ENCODE data around the gene LRRC59.
A peak's percentile ranks its signal among the peaks of the same experiment; 100 is the strongest.

The LRRC59 gene

GRCh38 chr17:50360486-50361115, 36.7 kb downstream of the LRRC59 start:
- no peak for ATAC-seq

DNA sequence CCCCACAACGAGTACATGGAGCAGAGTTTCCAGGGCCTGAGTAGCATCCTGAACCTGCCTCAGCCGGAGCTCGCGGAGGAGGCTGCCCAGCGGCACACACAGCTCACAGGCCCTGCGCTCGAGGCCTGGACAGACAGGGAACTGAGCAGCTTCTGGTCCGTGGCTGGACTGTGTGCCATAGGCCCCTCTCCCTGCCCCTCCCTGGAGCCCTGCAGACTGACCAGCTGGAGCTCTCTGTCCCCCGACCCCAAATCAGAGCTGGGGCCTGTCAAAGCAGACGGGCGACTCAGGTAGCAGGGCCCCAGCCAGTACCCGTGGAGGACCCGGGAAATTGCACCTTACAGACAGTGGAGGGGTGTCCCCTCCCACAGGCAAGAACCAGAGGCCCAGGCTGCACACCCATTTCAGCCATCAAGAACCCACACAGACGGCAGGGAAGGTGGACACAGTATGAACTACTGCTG, 37.3 kb downstream of the LRRC59 start:
- ATAC-seq = no peak

DNA sequence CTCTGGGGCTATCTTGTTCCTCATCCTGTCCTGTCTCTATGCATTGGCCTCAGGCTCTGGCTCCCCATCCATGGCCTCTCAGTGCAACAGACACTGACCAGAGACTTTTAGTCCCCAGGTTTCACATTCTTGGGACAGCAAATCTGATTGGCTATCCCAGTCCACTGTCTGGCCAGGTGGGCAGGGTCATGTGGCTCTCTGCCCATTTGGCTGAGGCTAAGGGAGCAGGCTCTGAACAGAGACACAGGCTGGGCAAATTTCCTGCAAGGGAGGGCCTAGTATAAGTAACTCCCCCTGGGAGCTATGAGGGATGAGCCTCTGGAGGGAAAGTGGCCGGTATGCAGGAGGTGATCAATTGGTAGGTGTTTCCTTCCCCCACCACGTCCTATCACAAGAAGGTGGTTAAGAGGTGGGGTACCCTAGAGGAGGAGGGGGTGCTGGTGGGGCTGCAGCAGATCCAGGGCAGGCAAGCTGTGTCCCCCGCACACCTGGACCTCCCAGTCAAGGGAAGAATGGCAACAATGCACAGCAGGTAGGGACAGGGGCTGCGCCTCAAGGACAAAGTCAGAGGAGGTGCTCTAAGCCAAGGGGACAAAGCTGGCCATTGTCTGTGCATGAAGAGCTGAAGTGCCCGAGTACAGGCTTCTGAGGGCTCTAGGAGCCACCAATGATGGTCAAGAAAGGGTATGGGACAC, 38.2 kb downstream of the LRRC59 start:
- ATAC-seq = no peak

DNA sequence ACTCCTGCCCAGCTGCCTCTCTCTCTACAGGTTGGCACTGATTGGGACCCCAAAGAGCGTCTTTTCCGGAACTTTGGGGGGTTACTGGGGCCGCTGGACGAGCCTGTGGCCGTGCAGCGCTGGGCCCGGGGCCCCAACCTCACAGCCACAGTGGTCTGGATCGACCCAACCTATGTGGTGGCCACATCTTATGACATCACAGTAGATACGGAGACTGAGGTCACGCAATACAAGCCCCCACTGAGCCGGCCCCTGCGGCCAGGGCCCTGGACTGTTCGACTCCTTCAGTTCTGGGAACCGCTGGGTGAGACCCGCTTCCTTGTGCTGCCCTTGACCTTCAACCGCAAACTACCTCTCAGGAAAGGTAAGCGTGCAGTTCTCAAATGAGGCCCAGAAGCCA, 39.1 kb downstream of the LRRC59 start:
- no peak for ATAC-seq

DNA sequence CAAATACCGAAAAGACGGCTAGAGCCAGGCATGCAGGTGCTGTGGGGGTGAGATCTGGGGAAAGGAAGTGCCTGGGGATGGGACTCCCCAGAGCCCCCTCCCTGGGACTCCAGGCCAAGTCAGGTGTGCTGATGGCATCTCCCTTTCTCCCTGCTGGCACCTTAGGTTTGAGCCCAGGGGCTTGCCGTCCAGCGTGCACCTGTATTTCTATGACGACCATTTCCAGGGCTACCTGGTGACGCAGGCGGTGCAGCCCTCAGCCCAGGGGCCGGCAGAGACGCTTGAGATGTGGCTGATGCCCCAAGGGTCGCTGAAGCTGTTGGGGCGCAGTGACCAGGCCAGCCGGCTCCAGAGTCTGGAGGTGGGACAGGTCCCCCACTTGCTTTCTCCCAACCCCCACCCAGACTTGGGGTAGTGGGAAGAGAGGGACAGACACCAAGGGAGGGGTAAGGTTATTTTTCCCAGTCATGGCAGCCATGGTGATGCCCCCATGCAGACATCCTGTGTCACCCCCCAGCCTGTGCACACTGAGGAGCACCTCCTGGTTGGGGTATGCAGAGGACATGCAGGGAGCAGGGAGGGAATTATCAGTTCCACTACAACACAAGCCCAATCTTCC, 40.3 kb downstream of the LRRC59 start:
- no peak for ATAC-seq

DNA sequence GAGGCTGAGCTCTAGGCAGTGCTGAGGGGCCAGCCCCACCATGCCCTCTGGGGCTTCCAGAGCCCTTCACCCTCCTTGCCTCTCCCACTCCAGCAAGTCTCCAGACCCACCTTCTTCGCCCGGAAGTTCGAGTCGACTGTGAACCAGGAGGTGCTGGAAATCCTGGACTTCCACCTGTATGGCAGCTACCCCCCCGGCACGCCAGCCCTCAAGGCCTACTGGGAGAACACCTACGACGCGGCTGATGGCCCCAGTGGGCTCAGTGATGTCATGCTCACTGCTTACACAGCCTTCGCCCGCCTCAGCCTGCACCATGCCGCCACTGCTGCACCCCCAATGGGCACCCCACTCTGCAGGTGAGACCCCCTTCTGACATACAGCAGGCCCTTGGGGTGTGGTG, 40.9 kb downstream of the LRRC59 start:
- ATAC-seq = no peak

GRCh38 chr17:50355701-50356341, 41.5 kb downstream of the LRRC59 start:
- ATAC-seq = peak in 1 of 2 donors; percentile 10

DNA sequence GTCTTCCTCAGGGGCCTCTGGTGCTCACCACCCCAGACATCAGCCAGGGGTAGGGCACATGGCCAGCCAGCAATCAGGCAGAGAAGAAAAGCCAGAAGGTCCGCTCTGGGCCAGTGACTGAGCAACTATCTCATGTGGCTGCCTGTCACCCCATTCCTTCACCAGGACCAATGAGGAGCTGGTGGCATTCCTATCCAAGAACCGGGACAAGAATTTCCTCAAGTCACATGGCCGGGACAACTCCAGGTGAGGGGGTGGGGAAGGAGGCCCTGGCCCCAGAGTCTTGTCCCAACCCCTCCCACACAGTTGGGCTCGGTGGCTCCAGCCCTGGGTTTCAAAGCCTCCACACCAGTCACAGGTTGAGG, 42.0 kb downstream of the LRRC59 start:
- no peak for ATAC-seq

- ATAC-seq = no peak
Observed at GRCh38 chr17:50354776-50355175, 42.5 kb downstream of the LRRC59 start.

DNA sequence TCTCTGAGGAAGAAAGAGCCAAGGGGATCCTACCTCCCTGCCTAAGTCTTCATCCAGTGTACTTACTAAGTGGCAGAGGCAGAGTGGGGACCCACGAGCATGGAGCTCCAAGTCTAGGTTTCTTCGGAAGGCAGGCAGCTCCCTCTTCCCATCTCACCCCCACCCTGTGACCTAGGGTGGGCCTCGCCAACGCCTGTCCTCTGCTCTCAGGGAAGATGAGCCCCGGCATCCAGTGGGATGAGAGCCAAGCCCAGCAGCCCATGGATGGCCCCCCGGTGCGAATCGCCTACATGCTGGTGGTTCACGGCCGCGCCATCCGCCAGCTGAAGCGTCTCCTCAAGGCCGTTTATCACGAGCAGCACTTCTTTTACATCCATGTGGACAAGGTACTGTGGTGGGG, 43.1 kb downstream of the LRRC59 start:
- ATAC-seq = no peak

- ATAC-seq = no peak
Observed at GRCh38 chr17:50353600-50354195, 43.6 kb downstream of the LRRC59 start.

GRCh38 chr17:50352693-50353599, 44.4 kb downstream of the LRRC59 start:
- no peak for ATAC-seq

DNA sequence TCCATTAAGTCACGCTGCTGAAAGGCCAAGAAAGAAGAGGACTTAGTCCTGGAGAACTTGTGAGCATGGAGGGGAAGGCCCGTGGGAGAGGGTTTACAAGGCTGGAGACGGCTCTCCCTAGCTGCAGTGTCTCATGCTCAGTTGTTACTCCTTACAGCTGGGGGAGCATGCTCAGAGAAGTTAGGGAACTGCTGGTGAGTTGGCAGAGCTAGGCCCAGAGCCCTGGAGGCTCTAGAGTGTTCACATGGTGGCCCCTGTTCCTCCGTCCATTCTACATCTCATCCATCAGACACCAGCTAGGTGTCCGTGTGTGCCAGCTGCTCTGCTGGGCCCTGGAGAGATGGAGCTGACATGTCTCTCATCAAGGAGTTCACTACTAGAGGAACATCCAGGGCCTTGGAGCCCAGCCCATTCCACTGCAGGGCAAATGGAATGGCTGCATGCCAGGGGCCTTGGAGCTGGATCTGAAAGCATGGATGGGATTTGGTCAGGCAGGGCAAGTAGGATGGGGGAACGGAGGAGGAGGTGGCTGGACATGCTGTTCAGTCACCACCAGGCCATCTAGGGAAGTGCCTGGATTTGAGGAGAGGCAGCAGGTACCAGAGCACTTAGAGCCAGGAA, 45.1 kb downstream of the LRRC59 start:
- ATAC-seq = no peak

GRCh38 chr17:50350733-50351132, 46.6 kb downstream of the LRRC59 start:
- ATAC-seq = no peak

- no peak for ATAC-seq
Observed at GRCh38 chr17:50349243-50349600, 48.1 kb downstream of the LRRC59 start.

DNA sequence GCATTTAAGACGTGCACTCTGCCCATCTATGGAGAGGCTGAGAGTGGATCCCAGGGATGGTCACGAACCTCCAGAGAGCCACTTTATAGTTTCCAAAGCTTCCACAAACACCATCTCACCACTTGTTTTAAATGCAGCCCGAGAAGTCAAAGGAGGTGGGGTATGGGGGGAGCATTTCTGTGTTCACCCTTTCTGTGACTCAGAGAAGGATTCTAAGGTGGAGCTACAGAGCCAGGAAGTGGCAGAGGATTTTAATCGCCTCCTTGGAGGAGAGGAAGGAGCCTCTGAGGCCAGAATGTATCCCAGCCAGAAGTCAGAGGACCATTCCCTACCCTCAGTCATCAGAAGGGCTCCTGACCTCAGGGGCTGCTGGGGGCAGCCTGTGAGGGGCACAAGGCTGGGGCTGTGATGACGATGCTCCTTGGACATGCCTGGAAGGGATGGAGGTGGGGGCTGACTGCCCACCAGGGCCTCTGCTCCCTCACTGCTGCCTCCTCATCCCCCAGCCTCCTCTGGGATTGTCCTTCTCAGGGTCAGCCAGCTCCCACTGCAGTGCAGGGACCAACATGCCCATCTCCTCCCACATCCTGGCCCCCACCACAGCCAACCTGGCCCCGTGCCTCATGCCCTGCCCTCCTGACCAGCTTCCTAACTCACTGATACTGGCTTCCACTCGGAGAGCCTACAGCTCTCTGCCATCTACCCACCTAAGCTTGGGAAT, 48.6 kb downstream of the LRRC59 start:
- no peak for ATAC-seq

GRCh38 chr17:50347894-50348291, 49.4 kb downstream of the LRRC59 start:
- ATAC-seq = no peak

DNA sequence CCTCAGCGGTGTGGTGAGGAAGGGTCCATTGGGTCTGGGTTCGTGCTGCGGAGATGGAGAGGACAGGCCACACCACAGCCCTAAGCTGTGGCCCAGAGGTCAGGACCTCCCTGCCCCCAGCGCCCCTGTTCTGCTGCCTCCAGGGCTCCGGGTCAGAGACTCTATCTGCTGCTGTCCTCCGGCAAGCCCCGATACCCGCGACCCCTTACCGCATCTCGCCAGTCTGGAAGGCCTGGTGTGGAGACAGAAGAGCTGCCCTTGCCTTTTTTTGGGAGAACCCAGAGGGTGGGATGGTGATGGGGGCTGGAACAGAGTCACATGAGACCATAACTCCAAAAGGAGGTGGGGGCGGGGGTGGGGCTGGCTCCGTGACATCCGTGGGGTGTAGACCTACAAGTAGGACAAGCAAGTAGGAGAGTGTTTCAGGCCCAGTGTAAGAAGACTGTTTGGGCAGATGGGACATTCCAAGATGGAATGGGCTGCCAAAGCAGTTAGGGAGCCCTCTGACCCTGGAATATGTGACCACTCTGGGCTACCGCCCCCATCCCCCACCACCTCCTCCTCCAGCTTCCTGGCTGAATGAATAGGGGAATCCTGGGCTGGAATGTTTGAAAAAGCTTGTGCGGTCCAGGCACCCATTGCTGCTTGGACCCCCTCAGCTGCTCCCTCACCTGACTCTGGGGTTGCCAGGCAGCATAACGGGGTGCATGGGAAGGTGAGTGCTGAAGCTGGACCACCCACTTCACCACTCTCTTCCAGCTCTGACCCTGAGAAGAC, 50.0 kb downstream of the LRRC59 start:
- no peak for ATAC-seq

- peak; percentile 59 to 69 for ATAC-seq
Observed at GRCh38 chr17:50346313-50347116, 50.8 kb downstream of the LRRC59 start.
